ENCODE results near the gene SETD6. TPM values are rescaled to one million over a fixed set of nuclear protein-coding genes. Genes with fewer than 3 reads are reported as not detected.
"Not testable (repeated sequence)": the region's sequence is repeated elsewhere in the genome, so short reads cannot be mapped to it uniquely, and the experiment has no call there.

Gene SETD6
- total and polyA plus RNA-seq, 12 donors = 8.9 to 18.9 (median 12.2) TPM

DNA sequence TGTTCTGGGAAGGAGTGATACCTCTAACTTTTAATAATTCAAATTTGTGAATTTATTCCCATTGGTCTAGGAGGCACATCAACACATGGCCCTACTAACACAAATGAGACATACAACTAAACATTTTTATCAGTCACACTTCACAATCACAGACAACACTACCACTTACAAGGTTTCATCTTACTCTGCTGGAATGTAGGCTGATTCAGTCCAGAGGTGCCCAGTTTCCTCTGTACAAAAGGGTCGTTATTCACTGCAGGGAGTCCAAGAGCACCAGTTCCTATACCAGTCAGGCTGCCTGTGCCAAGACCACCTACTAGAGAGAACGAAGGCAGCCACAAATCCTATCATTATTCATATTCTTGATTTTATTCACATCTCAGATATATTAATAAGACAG, 41.4 kb downstream of the SETD6 start:
- no peak overlapping the region for H3K27ac ChIP-seq
- no peaks in the 10 kb centered on the region for H3K27me3 ChIP-seq
- intact Hi-C loops (cut with DNase I) = no loop called here
- no peak overlapping the region for H3K4me3 ChIP-seq
- peaks cover 0 to 11% (median 6%) of the 10 kb centered on the region in 9 donors for H3K4me1 ChIP-seq
- ATAC-seq = peak in 3 of 8 donors; percentile 21 to 29 (median 22)
- H3K36me3 ChIP-seq = peaks cover 0 to 100% (median 51%) of the 10 kb centered on the region in 9 donors
- DNase-seq = no peak
- TF ChIP-seq, protein P1, sequence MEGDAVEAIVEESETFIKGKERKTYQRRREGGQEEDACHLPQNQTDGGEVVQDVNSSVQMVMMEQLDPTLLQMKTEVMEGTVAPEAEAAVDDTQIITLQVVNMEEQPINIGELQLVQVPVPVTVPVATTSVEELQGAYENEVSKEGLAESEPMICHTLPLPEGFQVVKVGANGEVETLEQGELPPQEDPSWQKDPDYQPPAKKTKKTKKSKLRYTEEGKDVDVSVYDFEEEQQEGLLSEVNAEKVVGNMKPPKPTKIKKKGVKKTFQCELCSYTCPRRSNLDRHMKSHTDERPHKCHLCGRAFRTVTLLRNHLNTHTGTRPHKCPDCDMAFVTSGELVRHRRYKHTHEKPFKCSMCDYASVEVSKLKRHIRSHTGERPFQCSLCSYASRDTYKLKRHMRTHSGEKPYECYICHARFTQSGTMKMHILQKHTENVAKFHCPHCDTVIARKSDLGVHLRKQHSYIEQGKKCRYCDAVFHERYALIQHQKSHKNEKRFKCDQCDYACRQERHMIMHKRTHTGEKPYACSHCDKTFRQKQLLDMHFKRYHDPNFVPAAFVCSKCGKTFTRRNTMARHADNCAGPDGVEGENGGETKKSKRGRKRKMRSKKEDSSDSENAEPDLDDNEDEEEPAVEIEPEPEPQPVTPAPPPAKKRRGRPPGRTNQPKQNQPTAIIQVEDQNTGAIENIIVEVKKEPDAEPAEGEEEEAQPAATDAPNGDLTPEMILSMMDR (IDR thresholded peaks at IDR 0.05) = no peak
- no peaks in the 10 kb centered on the region for H3K9me3 ChIP-seq
- WGBS, 2 donors = 54 to 63% methylated on average over 2 of the region's 2 CpGs

GRCh38 chr16:58563235-58563634, 47.9 kb downstream of the SETD6 start:
- no peak overlapping the region for H3K27ac ChIP-seq
- TF ChIP-seq, protein P1 (IDR thresholded peaks at IDR 0.05) = no peak
- intact Hi-C loops (cut with DNase I) = no loop called here
- DNase-seq (no peak), ATAC-seq (no peak)
- H3K4me1 ChIP-seq = no peaks in the 10 kb centered on the region
- peaks cover 0 to 100% (median 51%) of the 10 kb centered on the region in 9 donors for H3K36me3 ChIP-seq
- H3K27me3 ChIP-seq = no peaks in the 10 kb centered on the region
- no peaks in the 10 kb centered on the region for H3K9me3 ChIP-seq
- H3K4me3 ChIP-seq = no peak overlapping the region

DNA sequence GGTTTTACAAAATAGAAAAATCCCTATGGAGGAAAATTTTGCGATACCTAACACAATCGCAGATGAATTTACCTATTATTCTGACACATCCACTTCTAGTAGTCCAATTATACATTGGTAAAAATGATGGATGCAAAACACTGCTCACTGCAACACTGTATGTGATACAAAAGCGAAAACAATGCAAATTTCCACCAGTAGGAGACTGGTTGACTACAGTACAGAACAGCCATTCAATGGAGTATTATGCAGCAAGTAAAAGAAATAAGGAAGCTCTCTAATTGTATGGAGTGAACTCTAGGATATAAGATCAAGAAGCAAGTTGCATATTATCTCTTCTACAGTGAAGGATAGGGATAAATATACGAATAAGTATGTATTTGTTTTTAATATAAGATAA, 48.5 kb downstream of the SETD6 start:
- DNase-seq (no peak), ATAC-seq (no peak)
- WGBS, 2 donors = 97 to 99% methylated on average over 4 of the region's 4 CpGs
- Histone ChIP-seq H3K36me3 (peaks cover 0 to 100% (median 51%) of the 10 kb centered on the region in 9 donors), H3K27ac (no peak overlapping the region), H3K4me3 (no peak overlapping the region), H3K27me3 (no peaks in the 10 kb centered on the region), H3K4me1 (no peaks in the 10 kb centered on the region), H3K9me3 (no peaks in the 10 kb centered on the region)
- intact Hi-C loops (cut with DNase I) = no loop called here
- TF ChIP-seq, protein P1 (IDR thresholded peaks at IDR 0.05) = no peak

GRCh38 chr16:58565697-58566096, 50.4 kb downstream of the SETD6 start:
- ATAC-seq; intact Hi-C loops (cut with DNase I); H3K9me3 ChIP-seq; H3K4me3 ChIP-seq; DNase-seq; H3K4me1 ChIP-seq; H3K27me3 ChIP-seq; H3K27ac ChIP-seq: not testable (repeated sequence)
- WGBS, 2 donors = 95 to 96% methylated on average over 4 of the region's 4 CpGs
- peaks cover 0 to 100% (median 44%) of the 10 kb centered on the region in 9 donors for H3K36me3 ChIP-seq

Other genes starting within 250 kb of the SETD6 start
- not detected for gene PRSS54, start 220.5 kb upstream of the SETD6 start, total RNA-seq
- not detected for gene PRSS54, start 220.5 kb upstream of the SETD6 start, polyA plus RNA-seq
- gene GINS3, start 123.0 kb upstream of the SETD6 start, total RNA-seq = 1 to 10 TPM; 4.0 to 8.8 (median 5.5) TPM
- 10 to 100 TPM in 1 of 2 donors, 1 to 10 TPM in 1; 6.9 to 13.5 TPM for gene GINS3, start 123.0 kb upstream of the SETD6 start, polyA plus RNA-seq
- gene NDRG4, start 15.4 kb upstream of the SETD6 start, total RNA-seq = 100 to 1,000 TPM; 336 to 821 (median 630) TPM
- gene NDRG4, start 15.4 kb upstream of the SETD6 start, polyA plus RNA-seq = 100 to 1,000 TPM; 286 to 507 TPM
- 100 to 1,000 TPM in 1 of 10 donors, 10 to 100 TPM in 9; 66.9 to 102 (median 88.1) TPM for gene CNOT1, start 114.3 kb downstream of the SETD6 start, total RNA-seq
- 10 to 100 TPM; 27.2 to 59.0 TPM for gene CNOT1, start 114.3 kb downstream of the SETD6 start, polyA plus RNA-seq
- gene SLC38A7, start 169.3 kb downstream of the SETD6 start, total RNA-seq = 10 to 100 TPM; 24.1 to 38.7 (median 31.8) TPM
- 10 to 100 TPM; 10.3 to 41.3 TPM for gene SLC38A7, start 169.3 kb downstream of the SETD6 start, polyA plus RNA-seq
- 100 to 1,000 TPM; 379 to 658 (median 556) TPM for gene GOT2, start 218.8 kb downstream of the SETD6 start, total RNA-seq
- gene GOT2, start 218.8 kb downstream of the SETD6 start, polyA plus RNA-seq = 100 to 1,000 TPM; 154 to 254 TPM

Data from heart right ventricle (tissue), 16 donors.